Activated T-helper 17 cell treated with anti-CD3 and anti-CD28 coated beads, Interleukin-2, amount 50 U/mL, for 72 hours (primary cell): ENCODE measurements around the gene DLG2. TPM values are rescaled to one million over a fixed set of nuclear protein-coding genes. Genes with fewer than 3 reads are reported as not detected.

Experiments used
- ATAC-seq: fragments of 150-1000 bp; cut with Tn5 transposase; replicated peaks from 2 replicates; pipeline ENCODE4 v1.10.0; 2021; ENCODE audit warnings: mild to moderate bottlenecking, moderate library complexity
- H3K27ac Mint-ChIP-seq: one replicate; pipeline ENCODE4 v1.8.0; 2022; ENCODE audit warnings: mixed read lengths
- H3K27me3 Mint-ChIP-seq: one replicate; pipeline ENCODE4 v1.8.0; 2022; ENCODE audit warnings: mixed read lengths
- H3K36me3 Mint-ChIP-seq: one replicate; pipeline ENCODE4 v1.8.0; 2022; ENCODE audit warnings: low read depth, mild to moderate bottlenecking, mixed read lengths
- H3K4me1 Mint-ChIP-seq: one replicate; pipeline ENCODE4 v1.8.0; 2022; ENCODE audit warnings: mixed read lengths
- H3K4me3 Mint-ChIP-seq: one replicate; pipeline ENCODE4 v1.8.0; 2022; ENCODE audit warnings: mild to moderate bottlenecking, mixed read lengths
- H3K9me3 Mint-ChIP-seq: one replicate; pipeline ENCODE4 v1.8.0; 2022; ENCODE audit warnings: mixed read lengths
- total RNA-seq, 2 donors: library from RNA; stranded (reverse); gene quantifications; one replicate each; pipeline ENCODE4 v1.2.3, GENCODE V29; 2022

DLG2 gene
- total RNA-seq, 2 donors from 2014 or later, result 1.5 to 1.9 TPM

- Mint-ChIP-seq H3K27me3 (no peaks in the 10 kb centered on the region), H3K36me3 (no peaks in the 10 kb centered on the region), H3K4me1 (no peaks in the 10 kb centered on the region), H3K27ac (no peak overlapping the region), H3K4me3 (no peak overlapping the region), H3K9me3 (peaks cover 29% of the 10 kb centered on the region)
- ATAC-seq, result no peak
These were observed 141.2 kb downstream of the DLG2 start for GRCh38 chr11:85485902-85486301.

- ATAC-seq, result no peak
- H3K4me1 Mint-ChIP-seq, result no peaks in the 10 kb centered on the region
- H3K36me3 Mint-ChIP-seq, result no peaks in the 10 kb centered on the region
- no peak overlapping the region for H3K27ac Mint-ChIP-seq
- peaks cover 20% of the 10 kb centered on the region for H3K9me3 Mint-ChIP-seq
- H3K4me3 Mint-ChIP-seq, result no peak overlapping the region
- H3K27me3 Mint-ChIP-seq, result no peaks in the 10 kb centered on the region
These were observed 143.3 kb downstream of the DLG2 start for GRCh38 chr11:85483861-85484260.

- no peaks in the 10 kb centered on the region for H3K36me3 Mint-ChIP-seq
- H3K27me3 Mint-ChIP-seq, result no peaks in the 10 kb centered on the region
- H3K4me3 Mint-ChIP-seq, result no peak overlapping the region
- ATAC-seq, result no peak
- no peak overlapping the region for H3K27ac Mint-ChIP-seq
- no peaks in the 10 kb centered on the region for H3K4me1 Mint-ChIP-seq
- peaks cover 11% of the 10 kb centered on the region for H3K9me3 Mint-ChIP-seq
These were observed 145.3 kb downstream of the DLG2 start for GRCh38 chr11:85481862-85482261.

- no peak overlapping the region for H3K27ac Mint-ChIP-seq
- H3K27me3 Mint-ChIP-seq, result no peaks in the 10 kb centered on the region
- no peak for ATAC-seq
- H3K36me3 Mint-ChIP-seq, result no peaks in the 10 kb centered on the region
- no peaks in the 10 kb centered on the region for H3K4me1 Mint-ChIP-seq
- H3K9me3 Mint-ChIP-seq, result peaks cover 5% of the 10 kb centered on the region
- no peak overlapping the region for H3K4me3 Mint-ChIP-seq
These were observed 151.3 kb downstream of the DLG2 start for GRCh38 chr11:85475660-85476517.

GRCh38 chr11:85472953-85473352 lies 154.2 kb downstream of the DLG2 start:
- H3K9me3 Mint-ChIP-seq, result peaks cover 20% of the 10 kb centered on the region
- H3K36me3 Mint-ChIP-seq, result no peaks in the 10 kb centered on the region

GRCh38 chr11:85464283-85464682 lies 162.9 kb downstream of the DLG2 start:
- peaks cover 28% of the 10 kb centered on the region for H3K9me3 Mint-ChIP-seq
- no peak overlapping the region for H3K27ac Mint-ChIP-seq
- H3K4me1 Mint-ChIP-seq, result no peaks in the 10 kb centered on the region
- H3K27me3 Mint-ChIP-seq, result no peaks in the 10 kb centered on the region
- H3K4me3 Mint-ChIP-seq, result no peak overlapping the region
- no peaks in the 10 kb centered on the region for H3K36me3 Mint-ChIP-seq
- no peak for ATAC-seq

More at GRCh38 chr11:85472953-85473352, 154.2 kb downstream of the DLG2 start:
- no peak overlapping the region for H3K27ac Mint-ChIP-seq
- no peaks in the 10 kb centered on the region for H3K27me3 Mint-ChIP-seq
- no peak for ATAC-seq
- no peak overlapping the region for H3K4me3 Mint-ChIP-seq
- no peaks in the 10 kb centered on the region for H3K4me1 Mint-ChIP-seq

GRCh38 chr11:85459304-85459703 lies 167.8 kb downstream of the DLG2 start:
- Mint-ChIP-seq H3K4me3 (no peak overlapping the region), H3K4me1 (no peaks in the 10 kb centered on the region), H3K27me3 (no peaks in the 10 kb centered on the region), H3K36me3 (no peaks in the 10 kb centered on the region), H3K27ac (no peak overlapping the region), H3K9me3 (peaks cover 49% of the 10 kb centered on the region)
- no peak for ATAC-seq

- H3K4me3 Mint-ChIP-seq, result no peak overlapping the region
- no peaks in the 10 kb centered on the region for H3K4me1 Mint-ChIP-seq
- no peaks in the 10 kb centered on the region for H3K27me3 Mint-ChIP-seq
- H3K36me3 Mint-ChIP-seq, result no peaks in the 10 kb centered on the region
- no peak overlapping the region for H3K27ac Mint-ChIP-seq
- no peak for ATAC-seq
- H3K9me3 Mint-ChIP-seq, result peaks cover 11% of the 10 kb centered on the region
These were observed 182.7 kb downstream of the DLG2 start for GRCh38 chr11:85444479-85444878.

- no peak overlapping the region for H3K27ac Mint-ChIP-seq
- H3K9me3 Mint-ChIP-seq, result peaks cover 15% of the 10 kb centered on the region
- H3K4me3 Mint-ChIP-seq, result no peak overlapping the region
- H3K36me3 Mint-ChIP-seq, result no peaks in the 10 kb centered on the region
- no peaks in the 10 kb centered on the region for H3K4me1 Mint-ChIP-seq
- no peak for ATAC-seq
- H3K27me3 Mint-ChIP-seq, result no peaks in the 10 kb centered on the region
These were observed 186.9 kb downstream of the DLG2 start for GRCh38 chr11:85440273-85440672.

- no peaks in the 10 kb centered on the region for H3K36me3 Mint-ChIP-seq
- H3K4me1 Mint-ChIP-seq, result no peaks in the 10 kb centered on the region
- H3K27ac Mint-ChIP-seq, result no peak overlapping the region
- no peak for ATAC-seq
- H3K9me3 Mint-ChIP-seq, result peaks cover 20% of the 10 kb centered on the region
- no peaks in the 10 kb centered on the region for H3K27me3 Mint-ChIP-seq
- H3K4me3 Mint-ChIP-seq, result no peak overlapping the region
These were observed 188.8 kb downstream of the DLG2 start for GRCh38 chr11:85438328-85438727.

- ATAC-seq, result no peak
- Mint-ChIP-seq H3K4me1 (no peaks in the 10 kb centered on the region), H3K27ac (no peak overlapping the region), H3K36me3 (no peaks in the 10 kb centered on the region), H3K9me3 (peaks cover 29% of the 10 kb centered on the region), H3K4me3 (no peak overlapping the region), H3K27me3 (no peaks in the 10 kb centered on the region)
These were observed 195.8 kb downstream of the DLG2 start for GRCh38 chr11:85431319-85431718.

- Mint-ChIP-seq H3K4me3 (no peak overlapping the region), H3K27ac (no peak overlapping the region), H3K36me3 (no peaks in the 10 kb centered on the region), H3K9me3 (peaks cover 30% of the 10 kb centered on the region), H3K4me1 (no peaks in the 10 kb centered on the region), H3K27me3 (no peaks in the 10 kb centered on the region)
- no peak for ATAC-seq
These were observed 203.3 kb downstream of the DLG2 start for GRCh38 chr11:85423794-85424193.

- no peak for ATAC-seq
- Mint-ChIP-seq H3K4me1 (no peaks in the 10 kb centered on the region), H3K27ac (no peak overlapping the region), H3K27me3 (no peaks in the 10 kb centered on the region), H3K4me3 (no peak overlapping the region), H3K9me3 (peaks cover 30% of the 10 kb centered on the region), H3K36me3 (no peaks in the 10 kb centered on the region)
These were observed 203.8 kb downstream of the DLG2 start for GRCh38 chr11:85423316-85423715.

GRCh38 chr11:85414175-85414574 lies 213.0 kb downstream of the DLG2 start:
- H3K4me1 Mint-ChIP-seq, result no peaks in the 10 kb centered on the region
- H3K4me3 Mint-ChIP-seq, result no peak overlapping the region
- no peak overlapping the region for H3K27ac Mint-ChIP-seq
- H3K27me3 Mint-ChIP-seq, result no peaks in the 10 kb centered on the region
- ATAC-seq, result no peak
- no peaks in the 10 kb centered on the region for H3K36me3 Mint-ChIP-seq
- H3K9me3 Mint-ChIP-seq, result peaks cover 42% of the 10 kb centered on the region

GRCh38 chr11:85407648-85408047 lies 219.5 kb downstream of the DLG2 start:
- H3K27ac Mint-ChIP-seq, result no peak overlapping the region
- no peak for ATAC-seq
- no peaks in the 10 kb centered on the region for H3K4me1 Mint-ChIP-seq
- no peak overlapping the region for H3K4me3 Mint-ChIP-seq
- H3K27me3 Mint-ChIP-seq, result no peaks in the 10 kb centered on the region
- no peaks in the 10 kb centered on the region for H3K36me3 Mint-ChIP-seq
- peaks cover 38% of the 10 kb centered on the region for H3K9me3 Mint-ChIP-seq
